ENCODE results near the gene G6PC3. TPM values are rescaled to one million over a fixed set of nuclear protein-coding genes. Genes with fewer than 3 reads are reported as not detected.

G6PC3 gene
- total and polyA plus RNA-seq, 4 donors: 6.7 to 15.1 (median 8.3) TPM

GRCh38 chr17:44039829-44040635 is 30.5 kb upstream of the G6PC3 start:
- no peak overlapping the region for H3K27ac ChIP-seq (ENCODE audit: low read depth in 1 of 2, low read length in 2 of 2)
- no peak overlapping the region for H3K4me3 ChIP-seq (ENCODE audit: low read depth in 1 of 3, low read length in 3 of 3)
- H3K36me3 ChIP-seq (ENCODE audit: control insufficient read depth in 4 of 4, insufficient read depth in 3 of 4, low read depth in 1 of 4, low read length in 3 of 4): peaks cover 0 to 16% (median 12%) of the 10 kb centered on the region in 4 donors
- WGBS: 69% methylated on average over 6 of the region's 6 CpGs
- no peaks in the 10 kb centered on the region for H3K9me3 ChIP-seq (ENCODE audit: control insufficient read depth in 4 of 4, low read length in 3 of 4)
- no peaks in the 10 kb centered on the region for H3K27me3 ChIP-seq (ENCODE audit: control insufficient read depth in 4 of 4, insufficient read depth in 4 of 4, low read length in 3 of 4)
- DNase-seq (ENCODE audit: low spot score): no peak
- TF ChIP-seq FOXA1 (IDR thresholded peaks at IDR 0.05) (no peak), ZBTB33 (IDR thresholded peaks at IDR 0.05) (no peak), TAF1 (conservative IDR thresholded peaks at IDR 0.05) (no peak), NR2F2 (IDR thresholded peaks at IDR 0.05) (no peak), HNF4A (conservative IDR thresholded peaks at IDR 0.05) (no peak), SP1 (IDR thresholded peaks at IDR 0.05) (no peak), HNF4G (IDR thresholded peaks at IDR 0.05) (no peak), YY1 (IDR thresholded peaks at IDR 0.05) (no peak), JUND (IDR thresholded peaks at IDR 0.05) (no peak), REST (IDR thresholded peaks at IDR 0.05) (no peak), RXRA (IDR thresholded peaks at IDR 0.05) (no peak), MAX (IDR thresholded peaks at IDR 0.05) (no peak), GABPA (IDR thresholded peaks at IDR 0.05 in 1 of 2, conservative IDR thresholded peaks at IDR 0.05 in 1 of 2) (no peak), FOXA2 (IDR thresholded peaks at IDR 0.05) (no peak), RAD21 (IDR thresholded peaks at IDR 0.05) (no peak)
- no peak overlapping the region for H3K9ac ChIP-seq (ENCODE audit: low read depth in 1 of 2, low read length in 2 of 2)
- H3K4me1 ChIP-seq (ENCODE audit: control insufficient read depth in 4 of 4, insufficient read depth in 4 of 4, low read length in 3 of 4): peaks cover 0 to 21% (median 13%) of the 10 kb centered on the region in 4 donors

- H3K9me3 ChIP-seq (ENCODE audit: control insufficient read depth in 4 of 4, low read length in 3 of 4): no peaks in the 10 kb centered on the region
- no peak for TF ChIP-seq TAF1 (conservative IDR thresholded peaks at IDR 0.05)
- no peak for TF ChIP-seq JUND (IDR thresholded peaks at IDR 0.05)
- no peak for TF ChIP-seq ATF3 (IDR thresholded peaks at IDR 0.05)
- H3K27ac ChIP-seq (ENCODE audit: low read depth in 1 of 2, low read length in 2 of 2): no peak overlapping the region
- peaks cover 0 to 21% (median 10%) of the 10 kb centered on the region in 4 donors for H3K4me1 ChIP-seq (ENCODE audit: control insufficient read depth in 4 of 4, insufficient read depth in 4 of 4, low read length in 3 of 4)
- 78% methylated on average over 4 of the region's 4 CpGs for WGBS
- H3K36me3 ChIP-seq (ENCODE audit: control insufficient read depth in 4 of 4, insufficient read depth in 3 of 4, low read depth in 1 of 4, low read length in 3 of 4): peaks cover 0 to 2% (median 1%) of the 10 kb centered on the region in 4 donors
- no peak for DNase-seq (ENCODE audit: low spot score)
- H3K4me3 ChIP-seq (ENCODE audit: low read depth in 1 of 3, low read length in 3 of 3): no peak overlapping the region
- H3K9ac ChIP-seq (ENCODE audit: low read depth in 1 of 2, low read length in 2 of 2): no peak overlapping the region
- H3K27me3 ChIP-seq (ENCODE audit: control insufficient read depth in 4 of 4, insufficient read depth in 4 of 4, low read length in 3 of 4): no peaks in the 10 kb centered on the region
These were observed 27.3 kb upstream of the G6PC3 start for GRCh38 chr17:44043272-44043696.

Data from liver (tissue), 9 donors.